ENCODE results near the gene MARK1.

GRCh38 chr1:220673921-220674320 is 146.0 kb downstream of the MARK1 start:
- TF ChIP-seq CEBPB (IDR thresholded peaks at IDR 0.05; ENCODE audit: low read depth, low read length) (no peak), POLR2A (IDR thresholded peaks at IDR 0.05; ENCODE audit: low read depth, low read length) (no peak), RCOR1 (IDR thresholded peaks at IDR 0.05; ENCODE audit: insufficient replicate concordance, low read length) (no peak), MAFK (IDR thresholded peaks at IDR 0.05; ENCODE audit: low read depth, low read length) (no peak), RFX5 (IDR thresholded peaks at IDR 0.05; ENCODE audit: low read depth, low read length) (no peak), SMC3 (IDR thresholded peaks at IDR 0.05; ENCODE audit: low read depth, low read length) (no peak)
- TF ChIP-seq, protein P1, sequence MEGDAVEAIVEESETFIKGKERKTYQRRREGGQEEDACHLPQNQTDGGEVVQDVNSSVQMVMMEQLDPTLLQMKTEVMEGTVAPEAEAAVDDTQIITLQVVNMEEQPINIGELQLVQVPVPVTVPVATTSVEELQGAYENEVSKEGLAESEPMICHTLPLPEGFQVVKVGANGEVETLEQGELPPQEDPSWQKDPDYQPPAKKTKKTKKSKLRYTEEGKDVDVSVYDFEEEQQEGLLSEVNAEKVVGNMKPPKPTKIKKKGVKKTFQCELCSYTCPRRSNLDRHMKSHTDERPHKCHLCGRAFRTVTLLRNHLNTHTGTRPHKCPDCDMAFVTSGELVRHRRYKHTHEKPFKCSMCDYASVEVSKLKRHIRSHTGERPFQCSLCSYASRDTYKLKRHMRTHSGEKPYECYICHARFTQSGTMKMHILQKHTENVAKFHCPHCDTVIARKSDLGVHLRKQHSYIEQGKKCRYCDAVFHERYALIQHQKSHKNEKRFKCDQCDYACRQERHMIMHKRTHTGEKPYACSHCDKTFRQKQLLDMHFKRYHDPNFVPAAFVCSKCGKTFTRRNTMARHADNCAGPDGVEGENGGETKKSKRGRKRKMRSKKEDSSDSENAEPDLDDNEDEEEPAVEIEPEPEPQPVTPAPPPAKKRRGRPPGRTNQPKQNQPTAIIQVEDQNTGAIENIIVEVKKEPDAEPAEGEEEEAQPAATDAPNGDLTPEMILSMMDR (conservative IDR thresholded peaks at IDR 0.05; ENCODE audit: low read depth, low read length) = no peak
- TF ChIP-seq, protein P2, sequence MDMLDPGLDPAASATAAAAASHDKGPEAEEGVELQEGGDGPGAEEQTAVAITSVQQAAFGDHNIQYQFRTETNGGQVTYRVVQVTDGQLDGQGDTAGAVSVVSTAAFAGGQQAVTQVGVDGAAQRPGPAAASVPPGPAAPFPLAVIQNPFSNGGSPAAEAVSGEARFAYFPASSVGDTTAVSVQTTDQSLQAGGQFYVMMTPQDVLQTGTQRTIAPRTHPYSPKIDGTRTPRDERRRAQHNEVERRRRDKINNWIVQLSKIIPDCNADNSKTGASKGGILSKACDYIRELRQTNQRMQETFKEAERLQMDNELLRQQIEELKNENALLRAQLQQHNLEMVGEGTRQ (IDR thresholded peaks at IDR 0.05; ENCODE audit: low read depth, low read length) = no peak
